ENCODE results near the gene MRC1.

MRC1 gene

GRCh38 chr10:17795083-17795482, 14.1 kb upstream of the MRC1 start:
- DNase-seq (ENCODE audit: low read depth in 2 of 3, low spot score in 1 of 3): no peak

- DNase-seq (ENCODE audit: low read depth in 2 of 3, low spot score in 1 of 3): no peak
Measured at GRCh38 chr10:17795813-17796594, 13.1 kb upstream of the MRC1 start.

DNA sequence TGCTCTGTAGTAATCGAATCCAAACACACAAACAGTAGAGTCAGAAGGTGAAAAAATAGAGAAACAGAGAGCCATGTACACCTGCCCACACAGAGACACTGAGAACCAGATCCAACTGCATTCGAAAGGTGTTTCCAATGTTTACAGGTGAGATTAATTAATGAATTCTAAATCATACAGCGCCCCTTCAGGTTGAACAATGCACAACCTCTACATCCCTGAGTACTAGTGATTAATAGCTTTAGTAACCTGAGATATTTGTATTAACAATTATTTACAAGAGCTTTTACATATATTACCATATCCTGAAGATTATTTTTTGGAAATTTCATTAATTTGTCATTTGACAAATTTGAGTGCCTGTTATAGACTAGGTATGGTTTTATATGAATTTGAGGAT, 7.6 kb upstream of the MRC1 start:
- no peak for DNase-seq (ENCODE audit: low read depth in 2 of 3, low spot score in 1 of 3)

DNA sequence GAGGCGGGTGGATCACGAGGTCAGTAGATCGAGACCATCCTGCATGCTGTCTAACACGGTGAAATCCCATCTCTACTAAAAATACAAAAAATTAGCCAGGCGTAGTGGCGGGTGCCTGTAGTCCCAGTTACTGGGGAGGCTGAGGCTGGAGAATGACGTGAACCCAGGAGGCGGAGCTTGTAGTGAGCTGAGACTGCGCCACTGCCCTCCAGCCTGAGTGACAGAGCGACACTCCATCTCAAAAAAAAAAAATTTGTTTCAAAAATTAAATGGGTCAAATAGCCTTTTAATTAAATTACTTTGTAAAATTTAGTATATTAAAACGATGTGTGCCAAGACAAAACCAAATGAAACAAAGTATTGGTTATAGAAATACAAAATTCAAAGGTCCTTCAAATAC, 6.8 kb upstream of the MRC1 start:
- DNase-seq (ENCODE audit: low read depth in 2 of 3, low spot score in 1 of 3): no peak

DNA sequence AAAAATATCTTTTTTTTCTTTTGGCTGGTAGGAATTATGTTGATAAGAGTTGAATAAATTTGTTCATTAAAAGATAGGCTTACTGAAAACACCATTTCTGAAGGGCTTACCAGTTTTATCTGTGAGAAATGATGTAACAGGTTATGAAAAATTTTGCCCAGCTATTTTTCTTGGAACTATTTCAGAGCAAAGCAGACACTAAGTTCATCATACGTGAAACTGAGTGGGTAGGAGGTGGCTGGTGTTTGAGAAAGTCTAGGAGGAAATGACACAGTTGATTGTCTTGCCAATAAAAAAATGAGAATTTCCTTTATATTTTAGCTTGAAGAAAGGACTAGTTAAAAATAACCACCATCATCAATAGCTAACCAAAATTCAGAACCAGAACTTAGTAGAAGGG, 6.2 kb upstream of the MRC1 start:
- DNase-seq (ENCODE audit: low read depth in 2 of 3, low spot score in 1 of 3): no peak

- DNase-seq (ENCODE audit: low read depth in 2 of 3, low spot score in 1 of 3): no peak
Measured at GRCh38 chr10:17805330-17805729, 3.8 kb upstream of the MRC1 start.

DNA sequence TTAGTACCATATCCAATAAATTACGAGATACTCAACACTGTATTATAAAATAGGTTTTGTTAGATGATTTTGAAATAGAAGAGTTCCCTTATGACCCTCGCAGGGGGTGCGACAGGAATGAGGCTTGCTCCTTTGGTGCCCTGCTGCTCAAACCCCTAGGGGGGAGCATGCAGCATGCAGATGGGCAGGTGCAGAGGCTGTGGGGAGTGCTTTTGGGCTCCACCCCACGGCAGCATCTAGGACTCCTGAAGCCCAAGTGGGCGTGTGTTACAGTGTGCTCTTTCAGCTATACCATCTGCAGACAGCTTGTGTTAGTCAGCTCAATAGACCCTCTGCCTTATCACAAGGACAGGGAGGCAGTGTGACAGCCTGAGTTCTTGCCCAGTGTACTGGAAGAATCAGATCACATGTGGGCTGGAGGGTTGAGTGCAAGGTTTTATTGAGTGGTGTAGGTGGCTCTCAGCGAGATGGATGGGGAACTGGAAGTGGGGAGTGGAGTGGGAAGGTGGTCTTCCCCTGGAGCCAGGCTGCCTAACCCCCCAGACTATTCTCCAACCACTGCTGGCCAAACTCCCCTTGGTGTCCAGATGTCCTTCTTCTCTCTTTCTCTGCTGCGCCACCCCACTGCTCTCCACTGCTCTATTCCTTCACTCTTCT, 3.1 kb upstream of the MRC1 start:
- DNase-seq (ENCODE audit: low read depth in 2 of 3, low spot score in 1 of 3): peak in 2 of 3 donors; percentile 8

DNA sequence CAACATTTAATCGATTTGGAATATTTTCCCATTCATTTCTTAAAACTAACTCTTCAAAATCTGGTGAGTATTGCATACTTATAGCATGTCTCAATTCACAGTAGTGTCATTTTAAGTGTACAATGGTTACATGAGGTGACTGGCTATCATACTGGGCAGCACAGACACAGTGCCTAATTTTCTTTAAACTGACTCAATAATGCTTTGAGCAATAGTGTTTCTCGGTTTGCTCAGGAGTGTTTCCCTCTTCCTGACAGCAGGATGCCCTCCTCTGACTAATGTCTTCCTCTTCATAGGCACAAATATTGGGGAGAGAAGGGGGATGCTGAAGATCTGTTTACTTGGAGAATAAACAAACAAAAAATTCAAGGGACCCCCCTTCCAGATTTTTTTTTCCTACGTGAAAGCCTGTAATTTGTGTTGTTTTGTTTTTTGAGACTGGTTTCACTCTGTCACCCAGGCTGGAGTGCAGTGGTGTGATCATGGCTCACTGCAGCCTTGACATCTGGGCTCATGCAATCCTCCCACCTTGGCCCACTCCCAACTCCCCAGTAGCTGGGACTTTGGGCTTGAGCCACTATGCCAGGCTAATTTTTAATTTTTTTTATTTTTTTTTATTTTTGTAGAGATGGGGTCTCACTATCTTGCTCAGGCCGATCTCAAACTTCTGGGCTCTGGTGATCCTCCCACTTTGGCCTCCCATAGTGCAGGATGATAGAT, 2.2 kb downstream of the MRC1 start:
- no peak for DNase-seq (ENCODE audit: low read depth in 2 of 3, low spot score in 1 of 3)

DNA sequence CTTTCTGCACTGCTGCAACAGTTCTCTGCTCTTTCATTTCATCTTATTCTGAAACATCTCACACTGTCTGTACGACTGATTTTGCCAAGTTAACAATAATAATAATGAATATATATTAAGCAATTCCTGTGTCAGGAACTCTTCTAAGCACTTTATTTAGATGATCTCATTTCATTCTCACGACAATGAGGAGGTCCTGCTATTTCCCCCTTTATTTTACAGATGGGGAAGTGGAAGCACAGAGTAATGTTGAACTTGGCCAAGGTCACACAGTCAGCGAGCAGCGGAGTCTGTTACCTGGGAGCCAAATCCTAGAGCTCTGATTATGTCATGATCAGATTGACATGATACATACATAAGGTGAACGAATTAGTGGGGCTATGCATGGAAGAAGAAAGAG, 5.8 kb downstream of the MRC1 start:
- DNase-seq (ENCODE audit: low read depth in 2 of 3, low spot score in 1 of 3): no peak

DNA sequence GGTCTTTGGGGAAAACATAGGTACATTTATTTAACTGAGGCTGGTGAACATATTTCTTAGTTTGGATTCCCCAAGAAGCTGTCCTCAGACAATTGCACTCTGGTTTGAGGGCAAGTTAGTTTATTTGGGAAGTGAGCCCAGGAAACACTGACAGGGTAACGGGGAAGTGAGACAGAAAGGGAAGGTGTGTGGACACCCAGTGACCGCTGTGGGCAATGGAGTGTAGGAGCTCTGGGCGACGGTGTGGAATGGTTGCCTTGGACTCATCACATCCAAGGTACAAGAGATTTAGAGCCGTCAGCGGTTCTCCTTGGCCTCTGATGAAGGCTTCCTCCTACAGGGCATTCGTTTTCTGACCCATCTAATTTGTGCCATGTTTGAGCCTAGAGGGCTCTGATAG, 7.1 kb downstream of the MRC1 start:
- DNase-seq (ENCODE audit: low read depth in 2 of 3, low spot score in 1 of 3): no peak

DNA sequence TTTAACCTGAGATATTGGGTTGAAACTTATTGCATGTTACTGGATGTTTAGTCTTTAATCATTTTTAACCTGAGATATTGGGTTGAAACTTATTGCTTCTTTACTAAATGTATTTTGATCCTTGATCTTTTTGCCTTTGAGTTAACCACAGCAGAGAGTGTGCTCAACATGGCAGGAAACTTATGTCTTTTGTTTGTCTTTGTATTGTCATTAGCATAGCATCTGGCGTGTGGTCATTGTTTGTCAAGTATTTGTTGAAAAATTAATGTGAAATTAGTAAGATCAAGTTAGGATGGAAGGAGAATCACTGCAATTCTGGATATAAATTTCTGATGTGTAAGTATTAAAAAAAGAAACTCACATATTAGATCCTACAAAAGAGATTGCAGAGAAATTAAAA, 8.2 kb downstream of the MRC1 start:
- DNase-seq (ENCODE audit: low read depth in 2 of 3, low spot score in 1 of 3): no peak

DNA sequence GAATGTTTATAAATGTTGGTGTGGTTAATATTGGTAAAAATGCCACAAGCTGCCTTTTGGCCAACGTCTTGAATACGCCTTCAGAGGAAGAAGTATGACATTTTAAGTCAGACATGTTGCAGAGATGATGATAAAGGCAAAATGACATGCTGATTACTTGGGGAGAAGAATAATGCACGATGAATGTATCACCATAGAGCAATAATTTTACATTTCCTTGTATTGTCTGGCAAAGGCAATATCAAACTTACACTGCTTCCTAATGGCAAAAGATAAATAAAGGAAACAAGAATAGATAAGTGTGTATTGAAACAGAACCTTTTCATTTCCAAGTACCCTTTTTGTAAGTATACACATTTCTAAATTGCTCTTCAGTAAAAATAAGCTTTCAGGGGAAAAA, 8.6 kb downstream of the MRC1 start:
- no peak for DNase-seq (ENCODE audit: low read depth in 2 of 3, low spot score in 1 of 3)

DNA sequence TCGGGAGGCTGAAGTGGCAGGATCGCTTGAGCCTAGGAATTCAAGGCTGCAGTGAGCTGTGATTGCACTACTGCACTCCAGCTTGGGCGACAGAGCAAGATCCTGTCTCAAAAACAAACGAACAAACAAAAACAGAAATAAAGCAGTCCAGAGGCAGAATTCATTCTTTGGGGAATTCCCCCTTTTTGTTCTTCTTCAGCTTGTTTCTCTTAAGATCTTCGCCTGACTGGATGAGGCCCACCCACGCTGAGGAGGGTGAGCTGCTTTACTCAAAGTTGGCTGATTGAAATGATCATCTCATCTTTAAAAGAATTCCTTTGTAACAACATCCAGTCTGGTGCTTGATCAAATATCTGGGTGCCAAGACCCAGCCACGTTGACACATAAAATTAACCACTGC, 10.7 kb downstream of the MRC1 start:
- DNase-seq (ENCODE audit: low read depth in 2 of 3, low spot score in 1 of 3): no peak

DNA sequence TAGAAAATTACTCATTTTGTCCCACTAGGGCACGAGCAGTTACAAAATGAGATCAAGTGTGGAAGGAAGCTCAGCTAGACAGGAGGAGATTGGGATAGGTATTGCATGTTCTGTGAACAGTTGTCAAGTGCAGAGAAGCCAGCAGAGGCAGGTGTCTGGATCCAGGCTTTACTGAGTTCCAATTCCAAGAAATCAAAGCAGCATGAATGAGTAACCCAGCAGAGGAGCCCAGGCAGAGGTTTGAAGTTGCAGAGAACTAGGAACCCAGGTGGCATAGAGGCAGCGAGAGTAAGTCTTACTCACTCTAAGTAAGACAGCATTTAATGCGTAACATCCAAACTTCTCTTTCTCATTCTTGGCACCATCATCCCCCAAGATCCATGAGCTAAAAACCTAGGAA, 11.8 kb downstream of the MRC1 start:
- no peak for DNase-seq (ENCODE audit: low read depth in 2 of 3, low spot score in 1 of 3)

- DNase-seq (ENCODE audit: low read depth in 2 of 3, low spot score in 1 of 3): no peak
Measured at GRCh38 chr10:17821893-17822292, 12.7 kb downstream of the MRC1 start.

GRCh38 chr10:17831341-17831740, 22.2 kb downstream of the MRC1 start:
- no peak for DNase-seq (ENCODE audit: low read depth in 2 of 3, low spot score in 1 of 3)

DNA sequence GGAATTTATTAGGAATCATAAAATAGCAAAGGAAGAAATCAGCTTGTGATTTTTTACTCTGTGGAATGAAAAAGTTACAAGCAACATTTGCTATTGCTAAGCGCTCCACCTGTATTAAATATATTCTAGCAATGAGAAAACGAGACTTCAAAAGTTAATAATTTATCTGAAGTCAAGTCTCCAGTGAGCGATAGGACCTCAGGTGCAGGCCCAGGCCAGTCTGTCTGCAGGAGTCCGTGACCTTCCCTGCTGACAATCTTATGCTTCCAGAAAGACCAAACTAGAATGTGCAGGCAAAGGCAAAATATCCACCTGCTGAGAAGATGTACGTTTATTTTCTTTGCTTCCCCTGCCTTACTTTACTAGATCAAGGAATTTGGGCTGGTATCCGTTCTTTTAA, 22.7 kb downstream of the MRC1 start:
- DNase-seq (ENCODE audit: low read depth in 2 of 3, low spot score in 1 of 3): no peak

- no peak for DNase-seq (ENCODE audit: low read depth in 2 of 3, low spot score in 1 of 3)
Measured at GRCh38 chr10:17833656-17834055, 24.5 kb downstream of the MRC1 start.

DNA sequence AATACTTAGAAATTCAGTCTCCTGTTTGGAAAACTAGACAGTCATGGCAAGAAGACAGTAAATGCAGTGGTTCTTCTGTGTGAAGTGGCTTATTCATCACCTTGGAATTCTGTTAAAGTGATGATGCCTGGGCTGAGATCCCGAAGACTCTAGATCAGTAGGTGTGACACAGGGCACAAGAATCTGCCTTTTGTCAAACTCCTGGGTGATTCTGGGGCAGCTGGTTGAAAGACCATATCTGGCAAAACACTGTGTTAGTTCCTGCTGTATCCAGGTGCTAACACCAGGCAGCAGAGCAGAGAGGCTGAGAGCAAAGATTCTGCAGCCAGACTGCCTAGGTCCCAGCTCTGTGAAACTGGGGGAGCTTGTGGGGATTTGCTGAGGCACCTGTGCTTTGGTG, 26.5 kb downstream of the MRC1 start:
- DNase-seq (ENCODE audit: low read depth in 2 of 3, low spot score in 1 of 3): no peak

GRCh38 chr10:17836942-17837341, 27.8 kb downstream of the MRC1 start:
- DNase-seq (ENCODE audit: low read depth in 2 of 3, low spot score in 1 of 3): no peak

- DNase-seq (ENCODE audit: low read depth in 2 of 3, low spot score in 1 of 3): no peak
Measured at GRCh38 chr10:17838080-17838648, 29.0 kb downstream of the MRC1 start.

DNA sequence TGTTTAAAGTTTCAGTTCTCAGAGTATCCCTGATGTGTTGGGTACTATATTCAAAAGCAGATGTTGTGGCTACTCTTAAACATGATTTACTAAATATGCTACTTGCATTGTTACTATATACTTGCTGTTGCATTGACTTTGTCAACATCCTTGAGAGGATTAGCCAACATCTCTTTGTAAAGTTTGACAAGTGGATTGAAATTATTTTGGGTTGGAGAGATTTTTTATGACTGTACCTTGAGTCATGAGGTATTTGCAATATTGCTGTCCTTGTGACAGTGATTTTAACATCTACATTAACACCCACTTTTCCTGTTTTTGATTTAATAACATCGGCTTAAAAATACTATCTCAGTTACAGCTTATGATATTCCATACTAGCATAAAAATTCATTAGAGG, 31.9 kb downstream of the MRC1 start:
- DNase-seq (ENCODE audit: low read depth in 2 of 3, low spot score in 1 of 3): no peak

Data from stimulated activated CD4-positive, alpha-beta T cell treated with anti-CD3 and anti-CD28 coated beads, Interleukin-12 subunit alpha, Interleukin-12 subunit beta, amount 100 ng/mL, for 48 hours (primary cell).